Measurements from ENCODE around the gene CISD3.

GRCh38 chr17:38717139-38717745, 12.9 kb upstream of the CISD3 start:
- TF ChIP-seq CTCF (conservative IDR thresholded peaks at IDR 0.05; ENCODE audit: low read depth in 2 of 2) (no peak), POLR2AphosphoS5 (IDR thresholded peaks at IDR 0.05; ENCODE audit: low read depth) (no peak)
